ENCODE data around the gene DNASE1L3. TPM values are rescaled to one million over a fixed set of nuclear protein-coding genes. Genes with fewer than 3 reads are reported as not detected.
A peak's percentile ranks its signal among the peaks of the same experiment; 100 is the strongest.

The DNASE1L3 gene
- total and polyA plus RNA-seq, 2 of the 13 experiments (the other 11 are each of a cell fraction or from before 2014, with no cell fraction given): 0.86 to 1.7 TPM

DNA sequence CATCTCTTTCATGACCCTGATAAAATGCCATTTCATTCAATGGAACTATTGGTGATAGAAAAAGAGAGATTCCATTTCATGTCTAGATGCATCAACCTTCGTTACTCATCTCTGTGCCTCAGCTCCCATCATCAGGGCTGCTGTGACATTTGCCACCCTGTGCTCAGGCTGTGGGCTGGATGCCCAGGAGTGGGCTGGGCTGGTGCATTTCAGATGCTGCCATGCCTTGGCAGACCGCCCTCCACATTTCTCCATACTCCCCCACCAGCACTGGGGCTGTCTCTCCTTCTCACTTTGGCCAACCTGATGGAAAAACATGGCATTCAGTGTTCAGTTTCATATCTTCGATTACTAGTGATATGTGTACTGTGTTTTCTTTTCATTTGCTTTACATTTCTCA, 59.1 kb downstream of the DNASE1L3 start:
- H3K27me3 ChIP-seq (ENCODE audit: control insufficient read depth in 1 of 2, insufficient read depth in 2 of 2, low read length in 2 of 2): no peaks in the 10 kb centered on the region
- H3K9me3 ChIP-seq (ENCODE audit: low read length): no peaks in the 10 kb centered on the region
- H3K4me2 ChIP-seq (ENCODE audit: low read depth, low read length): no peak overlapping the region
- CTCF ChIA-PET (ENCODE audit: low intra/inter-chr PET ratio, low total read pairs): no interaction called here
- POLR2A ChIA-PET: no interaction called here
- 100% methylated on average over 3 of the region's 3 CpGs for WGBS (ENCODE audit: low lambda C conversion rate)
- no peaks in the 10 kb centered on the region for H4K20me1 ChIP-seq (ENCODE audit: insufficient read depth, low read length)
- FAIRE-seq (no peak), DNase-seq (ENCODE audit: low spot score) (no peak), ATAC-seq (no peak)
- H2AFZ ChIP-seq (ENCODE audit: low read length): no peak overlapping the region
- BruUV-seq (replicated peaks): no TSS peak
- no peaks in the 10 kb centered on the region for H3K4me1 ChIP-seq (ENCODE audit: insufficient read depth, low read length)
- TF ChIP-seq, protein P1, sequence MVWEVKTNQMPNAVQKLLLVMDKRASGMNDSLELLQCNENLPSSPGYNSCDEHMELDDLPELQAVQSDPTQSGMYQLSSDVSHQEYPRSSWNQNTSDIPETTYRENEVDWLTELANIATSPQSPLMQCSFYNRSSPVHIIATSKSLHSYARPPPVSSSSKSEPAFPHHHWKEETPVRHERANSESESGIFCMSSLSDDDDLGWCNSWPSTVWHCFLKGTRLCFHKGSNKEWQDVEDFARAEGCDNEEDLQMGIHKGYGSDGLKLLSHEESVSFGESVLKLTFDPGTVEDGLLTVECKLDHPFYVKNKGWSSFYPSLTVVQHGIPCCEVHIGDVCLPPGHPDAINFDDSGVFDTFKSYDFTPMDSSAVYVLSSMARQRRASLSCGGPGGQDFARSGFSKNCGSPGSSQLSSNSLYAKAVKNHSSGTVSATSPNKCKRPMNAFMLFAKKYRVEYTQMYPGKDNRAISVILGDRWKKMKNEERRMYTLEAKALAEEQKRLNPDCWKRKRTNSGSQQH (CRISPR knock-in tag; IDR thresholded peaks at IDR 0.05; ENCODE audit: low read depth): no peak
- TF ChIP-seq SRF (IDR thresholded peaks at IDR 0.05; ENCODE audit: low read depth, low read length) (no peak), HDAC2 (CRISPR knock-in tag; IDR thresholded peaks at IDR 0.05) (no peak), NR2F6 (IDR thresholded peaks at IDR 0.05) (no peak), NR2F6 (CRISPR knock-in tag; IDR thresholded peaks at IDR 0.05) (no peak), RBM22 (optimal IDR thresholded peaks at IDR 0.05; ENCODE audit: low read length) (peak; percentile 15)
- H3K9ac ChIP-seq (ENCODE audit: insufficient read depth, low read depth, low read length): no peak overlapping the region
- no peak overlapping the region for H3K27ac ChIP-seq (ENCODE audit: extremely low read length, insufficient read depth, low read length)
- peaks cover 69 to 93% of the 10 kb centered on the region in 2 experiments for H3K36me3 ChIP-seq (replicated peaks in 1 of 2; ENCODE audit: control insufficient read depth in 1 of 2, insufficient read depth in 2 of 2, low read length in 2 of 2)
- intact Hi-C loops (cut with micrococcal nuclease; ENCODE audit: unreplicated experiment): no loop called here
- in situ Hi-C loops (cut with HindIII; ENCODE audit: extremely low pct_ligation_motif_present, low pct_unique_long_range_greater_than_20kb): no loop called here
- no peak overlapping the region for H3K4me3 ChIP-seq (replicated peaks in 1 of 3; ENCODE audit: insufficient read depth in 1 of 3, low read depth in 2 of 3, low read length in 3 of 3)
- no peaks in the 10 kb centered on the region for H3K79me2 ChIP-seq (ENCODE audit: insufficient read depth, low read length)

DNA sequence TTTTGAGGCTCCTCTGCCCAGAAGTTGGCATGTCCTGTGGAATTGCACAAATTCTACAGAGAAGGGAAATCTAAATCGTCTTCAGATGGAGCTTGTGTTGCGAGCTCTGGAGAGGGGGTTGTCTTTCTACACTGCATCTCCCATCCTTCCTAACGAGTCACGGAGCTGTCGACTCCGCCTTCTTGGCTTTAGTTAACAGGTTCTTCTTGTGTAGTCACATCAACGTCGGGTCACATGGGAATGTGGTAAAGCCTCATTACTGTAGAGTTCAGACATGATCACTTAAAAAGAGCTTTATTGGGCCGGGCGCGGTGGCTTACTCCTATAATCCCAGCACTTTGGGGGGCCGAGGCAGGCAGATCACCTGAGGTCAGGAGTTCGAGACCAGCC, 60.0 kb downstream of the DNASE1L3 start:
- BruUV-seq (replicated peaks): no TSS peak
- no peak for ATAC-seq
- Histone ChIP-seq H3K9ac (ENCODE audit: insufficient read depth, low read depth, low read length) (no peak overlapping the region), H3K36me3 (replicated peaks in 1 of 2; ENCODE audit: control insufficient read depth in 1 of 2, insufficient read depth in 2 of 2, low read length in 2 of 2) (peaks cover 72 to 93% of the 10 kb centered on the region in 2 experiments), H3K4me1 (ENCODE audit: insufficient read depth, low read length) (no peaks in the 10 kb centered on the region), H3K4me3 (replicated peaks in 1 of 3; ENCODE audit: insufficient read depth in 1 of 3, low read depth in 2 of 3, low read length in 3 of 3) (no peak overlapping the region), H3K27me3 (ENCODE audit: control insufficient read depth in 1 of 2, insufficient read depth in 2 of 2, low read length in 2 of 2) (no peaks in the 10 kb centered on the region), H3K27ac (ENCODE audit: extremely low read length, insufficient read depth, low read length) (no peak overlapping the region), H4K20me1 (ENCODE audit: insufficient read depth, low read length) (peaks cover under 1% of the 10 kb centered on the region; the same call in 1 of the 2 replicates), H3K79me2 (ENCODE audit: insufficient read depth, low read length) (no peaks in the 10 kb centered on the region), H3K4me2 (ENCODE audit: low read depth, low read length) (no peak overlapping the region), H3K9me3 (ENCODE audit: low read length) (no peaks in the 10 kb centered on the region), H2AFZ (ENCODE audit: low read length) (no peak overlapping the region)
- FAIRE-seq: no peak
- in situ Hi-C loops (cut with HindIII; ENCODE audit: extremely low pct_ligation_motif_present, low pct_unique_long_range_greater_than_20kb): no loop called here
- 97% methylated on average over 13 of the region's 13 CpGs for WGBS (ENCODE audit: low lambda C conversion rate)
- no peak for DNase-seq (ENCODE audit: low spot score)
- CTCF ChIA-PET (ENCODE audit: low intra/inter-chr PET ratio, low total read pairs): no interaction called here
- intact Hi-C loops (cut with micrococcal nuclease; ENCODE audit: unreplicated experiment): no loop called here
- POLR2A ChIA-PET: no interaction called here
- TF ChIP-seq CHD4 (IDR thresholded peaks at IDR 0.05; ENCODE audit: borderline replicate concordance, low read length): no peak
